ENCODE results near the gene GRK3.
"Not testable (repeated sequence)": the region's sequence is repeated elsewhere in the genome, so short reads cannot be mapped to it uniquely, and the experiment has no call there.

Gene GRK3

GRCh38 chr22:25551396-25551795 is 13.1 kb upstream of the GRK3 start:
- no peak for DNase-seq (ENCODE audit: low spot score)

GRCh38 chr22:25552405-25552804 is 12.1 kb upstream of the GRK3 start:
- not testable (repeated sequence) for DNase-seq (ENCODE audit: low spot score)

DNA sequence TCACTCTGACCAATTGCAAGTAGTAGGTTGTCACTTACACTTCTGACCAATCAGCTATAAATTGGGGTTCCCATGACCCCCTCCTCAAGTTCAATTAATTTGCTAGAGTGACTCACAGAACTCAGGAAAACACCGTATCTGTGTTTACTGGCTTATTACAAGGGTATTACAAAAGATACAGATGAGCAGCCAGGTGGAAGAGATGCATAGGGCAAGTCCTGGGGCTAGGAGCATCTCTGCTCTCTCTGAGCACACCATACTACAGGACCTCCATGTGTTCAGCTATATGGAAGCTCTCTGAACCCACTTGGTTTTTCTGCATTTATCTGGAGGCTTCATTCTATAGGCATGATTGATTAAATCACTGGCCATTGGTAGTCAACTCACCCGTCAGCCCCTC is 11.3 kb upstream of the GRK3 start:
- no peak for DNase-seq (ENCODE audit: low spot score)

GRCh38 chr22:25554238-25554671 is 10.2 kb upstream of the GRK3 start:
- DNase-seq (ENCODE audit: low spot score), result no peak

- DNase-seq (ENCODE audit: low spot score), result no peak
Measured at GRCh38 chr22:25554689-25555088, 9.8 kb upstream of the GRK3 start.

- no peak for DNase-seq (ENCODE audit: low spot score)
Measured at GRCh38 chr22:25555586-25555985, 8.9 kb upstream of the GRK3 start.

DNA sequence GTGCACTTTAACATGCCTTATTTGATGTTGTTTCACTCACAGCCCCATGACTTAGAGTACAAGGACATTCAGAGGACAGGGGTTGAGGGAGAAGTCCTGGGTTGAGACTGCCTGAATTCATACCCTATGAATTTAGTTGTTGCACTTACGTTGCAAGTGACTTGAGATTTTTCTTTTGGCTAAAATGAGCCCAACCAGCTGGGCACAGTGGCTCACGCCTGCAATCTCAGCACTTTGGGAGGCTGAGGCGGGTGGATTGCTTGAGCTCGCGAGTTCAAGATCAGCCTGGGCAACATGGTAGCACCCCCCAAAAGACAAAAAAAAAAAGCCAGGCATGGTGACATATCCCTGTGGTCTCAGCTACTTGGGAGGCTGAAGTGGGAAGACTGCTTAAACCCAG is 7.3 kb upstream of the GRK3 start:
- no peak for DNase-seq (ENCODE audit: low spot score)

DNA sequence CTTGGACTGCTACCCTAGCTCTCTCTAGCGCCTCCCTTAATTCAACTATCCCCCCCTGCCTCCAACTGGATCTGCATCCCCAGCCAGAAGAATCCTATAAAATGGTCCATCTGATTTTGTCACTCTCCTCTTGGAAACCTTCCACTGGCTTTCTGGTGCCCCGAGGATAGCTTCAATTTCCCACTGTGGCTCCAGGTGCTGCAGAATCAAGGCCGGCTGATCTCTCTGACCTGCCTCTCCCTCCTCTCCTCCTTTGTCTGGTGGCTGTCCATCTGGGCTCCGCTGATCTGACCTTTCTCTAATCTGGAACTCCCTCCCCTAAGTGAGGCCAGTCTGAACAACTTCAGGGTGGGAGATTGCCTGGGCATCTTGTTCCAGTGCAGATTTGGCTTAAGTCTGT is 6.1 kb upstream of the GRK3 start:
- no peak for DNase-seq (ENCODE audit: low spot score)

DNA sequence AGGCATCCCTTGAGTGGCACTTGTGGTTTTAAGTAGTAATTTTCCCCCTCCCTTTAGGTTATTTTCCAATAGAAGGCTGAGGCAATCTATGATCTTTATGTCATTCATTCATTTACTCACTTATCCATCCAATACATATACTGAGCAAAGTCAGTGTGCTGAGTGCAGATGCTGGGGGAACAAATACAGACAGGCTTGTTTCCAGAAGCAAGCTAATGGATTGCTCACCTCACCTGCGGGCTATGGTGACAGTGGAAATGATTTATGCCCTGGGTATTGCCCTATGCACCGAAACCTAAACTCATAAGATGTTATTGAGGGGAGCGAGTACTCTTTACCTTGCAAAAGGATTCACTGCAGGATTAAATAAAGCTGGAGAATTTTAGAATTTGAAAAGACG is 4.6 kb upstream of the GRK3 start:
- DNase-seq (ENCODE audit: low spot score), result not testable (repeated sequence)

- not testable (repeated sequence) for DNase-seq (ENCODE audit: low spot score)
Measured at GRCh38 chr22:25561182-25561581, 3.3 kb upstream of the GRK3 start.

- not testable (repeated sequence) for DNase-seq (ENCODE audit: low spot score)
Measured at GRCh38 chr22:25561927-25562326, 2.5 kb upstream of the GRK3 start.

DNA sequence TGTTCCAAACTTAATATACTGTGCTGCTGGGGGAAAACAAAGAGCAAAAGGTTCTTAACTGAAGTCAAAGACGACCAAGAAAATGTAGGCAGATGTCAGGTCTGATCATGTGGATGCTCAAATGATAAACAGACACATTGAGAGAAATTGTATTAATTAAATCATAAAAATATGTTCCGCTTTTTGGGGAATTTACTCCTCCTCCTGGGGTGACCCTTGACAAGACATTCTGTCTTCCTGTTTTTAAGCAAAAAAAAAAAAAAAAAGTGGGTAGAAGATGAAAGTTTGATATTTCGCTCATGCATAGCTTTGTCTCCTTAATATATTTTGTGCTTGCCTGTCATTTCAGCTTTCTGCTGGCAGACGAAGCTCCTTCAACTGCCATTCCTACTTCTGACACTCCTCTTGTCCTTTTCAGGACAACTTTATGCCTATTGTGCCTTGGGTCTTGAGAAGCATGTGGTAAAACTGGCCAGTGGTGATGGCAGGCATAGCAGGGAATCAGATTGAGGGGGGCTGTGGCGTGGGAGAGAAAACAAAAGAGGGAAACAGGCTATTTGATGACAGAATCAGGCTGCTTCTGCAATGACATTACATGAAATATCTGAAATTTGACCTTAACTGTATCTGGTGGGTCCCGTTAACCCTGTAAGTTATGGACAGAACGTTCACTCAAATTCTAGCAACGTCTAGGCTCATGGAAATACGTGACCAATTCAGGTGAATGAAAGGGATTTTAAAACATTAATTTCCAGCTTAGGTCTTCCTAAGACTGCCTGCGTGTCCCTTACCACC is 1.3 kb upstream of the GRK3 start:
- not testable (repeated sequence) for DNase-seq (ENCODE audit: low spot score)

DNA sequence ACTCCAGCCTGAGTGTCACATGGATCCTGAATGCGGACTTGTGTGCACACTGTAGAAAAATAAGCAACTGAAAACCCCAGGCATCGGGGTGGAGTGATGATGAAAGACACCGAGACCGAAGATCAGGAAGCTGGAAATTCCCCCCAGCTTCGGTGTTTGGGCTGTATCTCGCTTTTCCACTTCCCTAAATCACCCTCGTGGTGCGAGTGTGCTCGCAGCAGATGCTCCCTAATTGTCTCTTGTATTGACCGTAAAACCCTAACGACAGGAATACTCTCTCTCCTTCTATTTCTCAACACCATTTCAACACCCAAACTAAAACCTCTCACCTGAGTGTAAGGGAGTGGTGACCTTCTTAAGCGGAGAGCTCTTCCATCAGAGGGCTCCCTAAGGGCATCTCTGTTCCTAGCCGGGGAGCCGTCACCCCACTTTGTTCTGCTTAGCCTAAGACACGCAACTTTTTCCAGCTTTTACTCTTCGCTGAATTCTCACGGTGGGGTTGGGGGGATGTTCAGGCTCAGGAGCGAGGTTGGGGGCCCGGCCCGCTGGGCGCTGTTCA is 635 bp upstream of the GRK3 start:
- DNase-seq (ENCODE audit: low spot score), result no peak

DNA sequence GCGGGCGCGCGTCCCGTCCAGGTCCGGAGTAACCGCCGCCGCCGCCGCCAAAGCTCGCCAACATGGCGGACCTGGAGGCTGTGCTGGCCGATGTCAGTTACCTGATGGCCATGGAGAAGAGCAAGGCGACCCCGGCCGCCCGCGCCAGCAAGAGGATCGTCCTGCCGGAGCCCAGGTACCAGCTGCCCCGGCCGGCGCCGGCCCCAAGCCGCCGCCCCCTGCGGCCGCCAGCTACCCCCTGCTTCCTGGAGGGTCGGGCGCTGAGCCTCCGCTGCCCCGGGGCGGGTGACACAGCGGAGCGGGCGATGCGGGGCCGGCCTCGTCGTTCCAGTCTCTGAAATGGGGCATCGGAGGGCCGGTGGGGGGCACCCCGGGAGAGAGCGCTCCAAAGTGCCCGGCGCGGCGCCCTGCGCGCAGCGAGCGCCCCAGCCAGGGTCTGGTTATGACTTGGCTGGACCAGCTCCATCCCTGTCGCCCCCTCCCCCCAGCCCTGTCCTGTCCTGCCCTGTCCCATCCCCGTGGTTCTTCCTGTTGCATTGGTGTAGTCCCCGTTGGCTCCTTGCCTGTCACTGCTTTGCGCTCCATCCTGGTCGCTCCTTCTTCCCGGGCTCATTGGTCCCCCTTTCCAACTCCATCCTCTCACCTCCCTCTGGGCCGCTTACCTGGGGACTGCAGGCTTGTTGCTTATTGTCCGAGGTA is 653 bp downstream of the GRK3 start:
- DNase-seq (ENCODE audit: low spot score), result no peak

DNA sequence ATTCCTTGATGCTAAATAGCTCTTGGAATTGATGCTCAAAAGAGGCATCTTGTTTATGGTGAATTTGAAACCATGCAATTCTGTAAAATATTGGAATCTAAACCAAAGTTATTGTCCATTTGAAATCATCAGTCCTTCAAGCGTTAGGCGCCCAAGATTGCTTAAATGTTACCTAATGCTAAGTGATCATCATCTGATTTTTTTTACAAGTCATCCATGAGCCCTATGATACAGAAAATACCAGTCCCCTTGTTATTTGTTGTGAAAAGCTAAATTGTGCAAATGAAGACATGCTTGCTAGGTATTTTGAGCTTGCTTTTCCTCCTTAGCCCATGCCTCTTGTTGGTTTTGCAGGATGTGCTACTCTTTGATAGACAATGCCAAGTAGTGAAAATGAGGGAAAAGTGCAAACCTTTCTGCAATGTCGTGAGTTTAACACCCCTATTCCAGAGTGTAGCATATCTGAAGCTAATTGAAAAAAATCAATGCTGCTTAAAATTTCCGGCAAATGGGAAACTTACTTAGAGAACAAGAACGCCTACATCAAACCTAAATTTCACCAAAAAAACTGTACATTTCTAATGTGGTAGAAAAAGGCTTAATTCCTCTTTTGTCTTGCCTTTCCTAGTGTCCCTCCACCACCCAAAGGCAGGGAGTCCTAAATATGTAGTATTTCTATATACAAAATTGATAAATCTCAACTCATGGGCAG is 1.9 kb downstream of the GRK3 start:
- no peak for DNase-seq (ENCODE audit: low spot score)

DNA sequence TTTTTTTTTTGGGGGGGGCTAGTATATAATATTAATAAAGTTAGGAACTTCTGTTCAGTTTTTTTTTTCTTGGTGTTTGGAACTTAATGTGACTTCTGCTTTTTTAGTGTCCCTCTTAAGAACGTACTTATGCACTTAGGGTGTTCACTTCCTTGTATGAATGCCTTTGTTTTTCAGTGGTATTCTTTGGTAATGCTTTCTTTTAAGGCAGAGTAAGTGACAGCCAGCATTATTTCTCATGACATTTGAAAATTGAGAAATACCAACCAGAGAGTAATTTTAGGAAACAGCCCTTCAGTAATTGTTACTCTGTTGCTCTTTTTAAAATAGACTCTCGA is 2.4 kb downstream of the GRK3 start:
- DNase-seq (ENCODE audit: low spot score), result no peak

DNA sequence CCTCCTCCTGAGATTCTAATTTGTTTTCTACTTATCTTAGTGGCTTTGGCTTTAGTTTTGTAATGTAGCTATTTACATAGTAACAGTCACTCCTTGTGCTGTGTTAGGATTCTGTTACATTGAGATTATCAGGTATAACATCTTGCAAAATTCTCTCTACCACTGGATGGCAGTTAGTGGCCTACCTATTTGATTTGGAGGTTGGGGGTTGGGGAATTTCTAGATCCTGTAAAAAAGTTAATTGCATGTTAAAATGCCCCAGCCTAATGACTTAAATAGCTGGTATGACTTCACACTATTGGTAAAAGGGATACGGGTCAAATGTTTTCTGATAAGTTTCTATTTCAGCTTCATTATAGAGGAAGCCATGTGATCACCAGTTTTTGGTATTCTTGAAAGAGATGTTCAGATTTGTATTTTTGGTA is 2.8 kb downstream of the GRK3 start:
- no peak for DNase-seq (ENCODE audit: low spot score)

DNA sequence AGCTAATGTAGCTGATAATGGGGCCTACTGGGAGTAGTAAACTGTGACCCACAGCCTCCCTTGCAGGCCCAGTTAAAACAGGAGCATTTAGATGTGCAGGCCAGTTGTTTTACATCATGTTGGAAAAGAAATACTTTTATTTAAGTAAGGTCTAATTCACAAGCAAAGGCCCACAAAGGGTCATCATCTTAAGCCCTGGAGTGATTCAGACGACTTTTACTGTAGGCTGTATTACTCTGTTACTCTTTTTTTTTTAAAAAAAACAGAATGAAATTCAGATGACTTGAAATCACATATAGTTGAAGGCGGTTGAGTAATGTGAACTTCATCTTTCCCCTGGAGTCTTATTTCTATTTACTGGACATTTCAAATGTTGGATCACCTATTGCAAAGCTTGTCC is 3.6 kb downstream of the GRK3 start:
- DNase-seq (ENCODE audit: low spot score), result not testable (repeated sequence)

DNA sequence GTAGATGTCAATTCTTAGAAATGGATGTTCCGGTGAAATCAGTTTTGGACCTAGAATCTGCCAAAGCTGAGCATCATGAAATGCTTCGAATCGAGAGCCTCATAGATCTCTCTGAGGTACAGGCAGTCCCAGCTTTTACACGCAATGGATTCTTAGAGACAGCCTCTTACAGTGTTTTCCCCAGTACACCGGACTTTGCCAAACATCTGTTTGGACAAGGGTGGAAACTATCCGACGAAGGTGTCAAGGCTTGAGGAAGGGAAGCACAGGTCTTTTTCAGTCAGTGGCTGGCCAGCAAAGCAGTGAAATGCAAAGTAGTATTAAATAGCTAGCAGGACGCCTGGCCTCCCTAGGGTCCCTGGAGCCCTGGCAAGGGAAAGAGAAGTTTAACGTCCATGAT is 4.9 kb downstream of the GRK3 start:
- DNase-seq (ENCODE audit: low spot score), result no peak

GRCh38 chr22:25569983-25570382 is 5.5 kb downstream of the GRK3 start:
- no peak for DNase-seq (ENCODE audit: low spot score)

DNA sequence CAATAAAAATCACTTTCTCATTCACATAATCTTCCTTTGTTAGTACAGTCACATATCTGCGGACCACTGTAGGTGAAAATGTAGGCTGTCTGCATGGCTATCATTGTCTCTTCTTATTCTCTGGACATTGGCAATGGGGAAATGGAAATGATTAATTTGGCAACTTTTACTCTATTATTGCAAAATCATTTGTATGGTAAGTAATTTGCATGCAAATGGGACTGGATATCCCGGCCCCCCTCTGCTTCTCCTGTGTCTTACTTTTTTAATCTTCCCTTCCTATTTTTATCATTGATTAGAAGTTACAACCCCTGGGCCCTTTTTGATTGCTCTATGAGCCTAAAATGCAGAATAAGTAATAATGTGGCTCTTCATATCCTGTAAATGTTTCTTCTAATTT is 6.0 kb downstream of the GRK3 start:
- no peak for DNase-seq (ENCODE audit: low spot score)

- DNase-seq (ENCODE audit: low spot score), result not testable (repeated sequence)
Measured at GRCh38 chr22:25571969-25572707, 7.7 kb downstream of the GRK3 start.

Data from kidney capillary endothelial cell (primary cell).